ENCODE results near the gene SEMG1. TPM values are rescaled to one million over a fixed set of nuclear protein-coding genes. Genes with fewer than 3 reads are reported as not detected.

Gene SEMG1
- total and polyA plus RNA-seq, 7 donors, result 0.26 TPM; not detected in 6

GRCh38 chr20:45230631-45231030 is 23.8 kb downstream of the SEMG1 start:
- DNase-seq, result no peak
- intact Hi-C loops (cut with DNase I), result no loop called here
- 66 to 69% methylated on average over 9 of the region's 9 CpGs for WGBS, 2 donors
- H3K4me3 ChIP-seq, result no peak overlapping the region
- peaks cover 0 to 13% (median 4%) of the 10 kb centered on the region in 4 donors for H3K9me3 ChIP-seq
- no peaks in the 10 kb centered on the region for H3K4me1 ChIP-seq
- H3K27me3 ChIP-seq, result peaks cover 0 to 20% (median 6%) of the 10 kb centered on the region in 3 donors
- no peaks in the 10 kb centered on the region for H3K36me3 ChIP-seq
- TF ChIP-seq POLR2AphosphoS5 (IDR thresholded peaks at IDR 0.05), result no peak
- TF ChIP-seq POLR2A (IDR thresholded peaks at IDR 0.05), result no peak
- TF ChIP-seq EP300 (IDR thresholded peaks at IDR 0.05), result no peak
- no peak for TF ChIP-seq CTCF (IDR thresholded peaks at IDR 0.05)
- H3K27ac ChIP-seq, result no peak overlapping the region

- DNase-seq, result no peak
- TF ChIP-seq POLR2A (IDR thresholded peaks at IDR 0.05) (no peak), CTCF (IDR thresholded peaks at IDR 0.05) (no peak), POLR2AphosphoS5 (IDR thresholded peaks at IDR 0.05) (no peak), EP300 (IDR thresholded peaks at IDR 0.05) (no peak)
- Histone ChIP-seq H3K4me3 (no peak overlapping the region), H3K4me1 (no peaks in the 10 kb centered on the region), H3K9me3 (peaks cover 0 to 13% (median 4%) of the 10 kb centered on the region in 4 donors), H3K36me3 (no peaks in the 10 kb centered on the region), H3K27me3 (peaks cover 0 to 26% (median 7%) of the 10 kb centered on the region in 3 donors), H3K27ac (no peak overlapping the region)
- 78 to 85% methylated on average over 4 of the region's 4 CpGs for WGBS, 2 donors
- intact Hi-C loops (cut with DNase I), result no loop called here
These were observed 29.2 kb downstream of the SEMG1 start for GRCh38 chr20:45235995-45236394.

GRCh38 chr20:45238139-45238538 is 31.3 kb downstream of the SEMG1 start:
- intact Hi-C loops (cut with DNase I), result no loop called here
- no peaks in the 10 kb centered on the region for H3K4me1 ChIP-seq
- TF ChIP-seq POLR2A (IDR thresholded peaks at IDR 0.05), result no peak
- no peak for TF ChIP-seq CTCF (IDR thresholded peaks at IDR 0.05)
- no peak for TF ChIP-seq POLR2AphosphoS5 (IDR thresholded peaks at IDR 0.05)
- no peak for TF ChIP-seq EP300 (IDR thresholded peaks at IDR 0.05)
- H3K27ac ChIP-seq, result no peak overlapping the region
- H3K9me3 ChIP-seq, result peaks cover 0 to 13% (median 4%) of the 10 kb centered on the region in 4 donors
- 90 to 92% methylated on average over 2 of the region's 2 CpGs for WGBS, 2 donors
- H3K27me3 ChIP-seq, result peaks cover 0 to 26% (median 7%) of the 10 kb centered on the region in 3 donors
- no peak for DNase-seq
- H3K36me3 ChIP-seq, result no peaks in the 10 kb centered on the region
- no peak overlapping the region for H3K4me3 ChIP-seq

- TF ChIP-seq EP300 (IDR thresholded peaks at IDR 0.05) (no peak), POLR2A (IDR thresholded peaks at IDR 0.05) (no peak), CTCF (IDR thresholded peaks at IDR 0.05) (no peak), POLR2AphosphoS5 (IDR thresholded peaks at IDR 0.05) (no peak)
- no peak for DNase-seq
- intact Hi-C loops (cut with DNase I), result no loop called here
- peaks cover 0 to 36% (median 0%) of the 10 kb centered on the region in 3 donors for H3K27me3 ChIP-seq
- H3K27ac ChIP-seq, result no peak overlapping the region
- no peaks in the 10 kb centered on the region for H3K9me3 ChIP-seq
- WGBS, 2 donors, result 53 to 75% methylated on average over 6 of the region's 6 CpGs
- H3K4me1 ChIP-seq, result no peaks in the 10 kb centered on the region
- no peak overlapping the region for H3K4me3 ChIP-seq
- no peaks in the 10 kb centered on the region for H3K36me3 ChIP-seq
These were observed 39.3 kb downstream of the SEMG1 start for GRCh38 chr20:45246109-45246508.

- WGBS, 2 donors, result 36 to 81% methylated on average over 1 of the region's 1 CpG
- no peak overlapping the region for H3K27ac ChIP-seq
- DNase-seq, result no peak
- H3K4me3 ChIP-seq, result no peak overlapping the region
- no peaks in the 10 kb centered on the region for H3K4me1 ChIP-seq
- H3K36me3 ChIP-seq, result no peaks in the 10 kb centered on the region
- H3K27me3 ChIP-seq, result peaks cover 0 to 36% (median 0%) of the 10 kb centered on the region in 3 donors
- no peaks in the 10 kb centered on the region for H3K9me3 ChIP-seq
- intact Hi-C loops (cut with DNase I), result no loop called here
- TF ChIP-seq POLR2A (IDR thresholded peaks at IDR 0.05) (no peak), CTCF (IDR thresholded peaks at IDR 0.05) (no peak), POLR2AphosphoS5 (IDR thresholded peaks at IDR 0.05) (no peak), EP300 (IDR thresholded peaks at IDR 0.05) (no peak)
These were observed 41.0 kb downstream of the SEMG1 start for GRCh38 chr20:45247865-45248264.

Measured in sigmoid colon (tissue), 7 donors.